K562 (cell line): ENCODE measurements around the gene LYVE1. TPM values are rescaled to one million over a fixed set of nuclear protein-coding genes. Genes with fewer than 3 reads are reported as not detected.

Experiments used
- ATAC-seq: fragments of 200-7000 bp; cut with Tn5 transposase; 3 replicates; pipeline ENCODE4 v1.9.1; 2020; ENCODE audit warnings: moderate library complexity
- BruUV-seq: library from RNA; stranded (reverse); fragments of 400-500 nt; replicated peaks from 2 replicates; lab custom pipeline; 2021; lab: Mats Ljungman, UMichigan
- CTCF ChIA-PET: fragments of 300-600 bp; formaldehyde crosslinking; extraction: SDS; loops from one replicate; lab custom pipeline; 2021; ENCODE audit warnings: low intra/inter-chr PET ratio; lab: Yijun Ruan, JAX
- POLR2A ChIA-PET: fragments of 300-600, 350-650 bp; sonication (Branson Sonifier 250); formaldehyde crosslinking; extraction: SDS; loops from one replicate; lab custom pipeline; 2021; ENCODE audit warnings: antibody characterized with exemption, inconsistent platforms; lab: Yijun Ruan, JAX
- DNase-seq, 4 experiments: peaks; one replicate each; pipeline versions ENCODE4 v3.0.0 to v3.0.0-alpha.2; 2011 to 2018; ENCODE audit warnings: low spot score in 3 of 4, mixed read lengths in 3 of 4; ENCODE audit errors: extremely low read depth in 1 of 4
- FAIRE-seq: peaks from 2 replicates; lab custom pipeline; 2011; peaks lifted over from hg19 to GRCh38; lab: Jason Lieb, UNC
- H2AFZ ChIP-seq: 2 replicates; pipeline ENCODE4 v1.6.0; 2011; ENCODE audit warnings: low read depth, low read length, control low read depth, inconsistent platforms
- H3K27ac ChIP-seq: fragments of 200-600 bp; 3 replicates; pipeline ENCODE4 v1.8.0; 2011; ENCODE audit warnings: low read depth, mild to moderate bottlenecking, control low read depth, inconsistent platforms, low read length, moderate library complexity, mixed read lengths; ENCODE audit errors: extremely low read depth
- H3K27me3 ChIP-seq, 2 experiments: fragments of 300-600 bp in 1 of 2; 2 replicates in 1 of 2; 3 replicates in 1 of 2; pipeline versions ENCODE4 v1.6.0 to v1.8.0; 2011; ENCODE audit warnings: inconsistent platforms in 2 of 2, low read length in 2 of 2, mild to moderate bottlenecking in 1 of 2, mixed read lengths in 1 of 2, moderate library complexity in 1 of 2; ENCODE audit not compliant: control insufficient read depth in 2 of 2, insufficient read depth in 2 of 2
- H3K36me3 ChIP-seq: fragments of 300-600 bp; 3 replicates; pipeline ENCODE4 v1.8.0; 2011; ENCODE audit warnings: mild to moderate bottlenecking, low read length, inconsistent platforms; ENCODE audit not compliant: control insufficient read depth, insufficient read depth
- H3K4me1 ChIP-seq, 2 experiments: fragments of 200-600 bp in 1 of 2; replicated peaks in 1 of 2; 2 replicates in 1 of 2; 3 replicates in 1 of 2; pipeline versions ENCODE4 v1.5.1 to v1.8.0; 2011; ENCODE audit warnings: inconsistent platforms in 2 of 2, low read length in 2 of 2, mild to moderate bottlenecking in 1 of 2, mixed read lengths in 1 of 2, moderate library complexity in 1 of 2; ENCODE audit not compliant: control insufficient read depth in 2 of 2, insufficient read depth in 2 of 2
- H3K4me2 ChIP-seq: 2 replicates; pipeline ENCODE4 v1.6.1; 2011; ENCODE audit warnings: low read length, control low read depth, inconsistent platforms, mixed read lengths; ENCODE audit not compliant: insufficient read depth
- H3K4me3 ChIP-seq: fragments of 200-600 bp; sonication (generic), shearing (Covaris generic); 2 replicates; pipeline ENCODE4 v1.5.1; 2016; ENCODE audit warnings: control low read depth, inconsistent platforms
- H3K79me2 ChIP-seq: fragments of 200-600 bp; 3 replicates; pipeline ENCODE4 v1.8.0; 2011; ENCODE audit warnings: low read length, inconsistent platforms; ENCODE audit not compliant: control insufficient read depth, insufficient read depth
- H3K9ac ChIP-seq, 2 experiments: 2 replicates each; pipeline versions ENCODE4 v1.6.0 to v1.6.1; 2011; ENCODE audit warnings: low read depth in 2 of 2, low read length in 2 of 2, control low read depth in 1 of 2, inconsistent platforms in 1 of 2, mild to moderate bottlenecking in 1 of 2, mixed read lengths in 1 of 2; ENCODE audit not compliant: insufficient read depth in 1 of 2
- H3K9me1 ChIP-seq: one replicate; pipeline ENCODE4 v1.6.0; 2011; ENCODE audit warnings: inconsistent platforms, mild to moderate bottlenecking, low read length, moderate library complexity; ENCODE audit not compliant: control insufficient read depth, insufficient read depth
- H3K9me3 ChIP-seq: replicated peaks from 2 replicates; pipeline ENCODE4 v1.5.1; 2011; ENCODE audit warnings: low read depth, low read length, inconsistent platforms; ENCODE audit not compliant: control insufficient read depth, insufficient read depth
- H4K20me1 ChIP-seq: replicated peaks from 2 replicates; pipeline ENCODE4 v1.6.1; 2011; ENCODE audit warnings: low read length, inconsistent platforms, mixed read lengths; ENCODE audit not compliant: control insufficient read depth, insufficient read depth
- ARID1B ChIP-seq: fragments of 450-650 bp; IDR thresholded peaks from 2 replicates; pipeline ENCODE4 v1.6.1; 2016; ENCODE audit warnings: antibody characterized with exemption, mild to moderate bottlenecking, inconsistent platforms
- FOSL1 ChIP-seq: fragments of 200-800 bp; sonication (Bioruptor generic); conservative IDR thresholded peaks from 2 replicates; pipeline ENCODE4 v1.6.1; 2016; ENCODE audit warnings: missing genetic modification characterization, missing compliant biosample characterization
- GTF3C2 ChIP-seq: IDR thresholded peaks from 3 replicates; pipeline ENCODE4 v1.6.1; 2011; ENCODE audit warnings: borderline replicate concordance, mild to moderate bottlenecking, moderate library complexity; ENCODE audit not compliant: insufficient read length; ENCODE audit errors: extremely low read depth
- ILF3 ChIP-seq: fragments of 450-650 bp; IDR thresholded peaks from 2 replicates; pipeline ENCODE4 v1.6.1; 2018; ENCODE audit warnings: antibody characterized with exemption, mild to moderate bottlenecking, moderate library complexity, borderline replicate concordance
- JUND ChIP-seq, 2 experiments: IDR thresholded peaks; 2 replicates in 1 of 2; 3 replicates in 1 of 2; pipeline ENCODE4 v1.6.1; 2011; ENCODE audit warnings: borderline replicate concordance in 2 of 2, low read depth in 2 of 2, low read length in 2 of 2, improper control_type of control experiment in 1 of 2, missing biosample characterization in 1 of 2, missing genetic modification characterization in 1 of 2, missing genetic modification reagents in 1 of 2
- LCOR ChIP-seq: sonication (generic); formaldehyde crosslinking; IDR thresholded peaks from 2 replicates; pipeline ENCODE4 v1.8.0; 2022; ENCODE audit warnings: mild to moderate bottlenecking, missing genetic modification reagents
- MYNN ChIP-seq, 2 experiments: sonication (generic); formaldehyde crosslinking in 1 of 2; IDR thresholded peaks; 2 replicates each; pipeline versions ENCODE4 v1.5.0 to v1.6.1; 2016 to 2020; ENCODE audit warnings: antibody characterized with exemption in 1 of 2, missing genetic modification reagents in 1 of 2
- NR2C2 ChIP-seq, 2 experiments: fragments of 200-800 bp in 1 of 2; sonication (Bioruptor generic) in 1 of 2; sonication (generic) in 1 of 2; formaldehyde crosslinking in 1 of 2; IDR thresholded peaks; 2 replicates each; pipeline versions ENCODE4 v1.6.1 to v1.8.0; 2016 to 2022; ENCODE audit warnings: mild to moderate bottlenecking in 1 of 2, missing compliant biosample characterization in 1 of 2, missing genetic modification characterization in 1 of 2, missing genetic modification reagents in 1 of 2
- SAP30 ChIP-seq: fragments of 200-600 bp; sonication (generic); IDR thresholded peaks from 2 replicates; pipeline ENCODE4 v1.6.1; 2012; ENCODE audit warnings: borderline replicate concordance, low read depth, mild to moderate bottlenecking, moderate library complexity, low read length, control low read depth, inconsistent platforms; ENCODE audit not compliant: insufficient read depth, poor library complexity, severe bottlenecking
- SLC30A9 ChIP-seq: fragments of 250-450 bp; sonication (Bioruptor Pico); IDR thresholded peaks from 2 replicates; pipeline ENCODE4 v1.8.0; 2022; ENCODE audit warnings: mild to moderate bottlenecking, moderate library complexity
- STAT5A ChIP-seq: IDR thresholded peaks from 2 replicates; pipeline ENCODE4 v1.6.1; 2012; ENCODE audit warnings: low read length, inconsistent platforms, borderline replicate concordance
- TRIM24 ChIP-seq, 2 experiments: fragments of 450-650 bp; IDR thresholded peaks; 2 replicates each; pipeline ENCODE4 v1.6.1; 2016
- ZMIZ1 ChIP-seq, 2 experiments: fragments of 150-350 bp in 1 of 2; IDR thresholded peaks; 2 replicates each; pipeline ENCODE4 v1.6.1; 2012 to 2016; ENCODE audit warnings: low read depth in 2 of 2, low read length in 2 of 2, mild to moderate bottlenecking in 1 of 2, moderate library complexity in 1 of 2
- WGBS: fragments of 100-300 bp; shearing (Covaris generic); methylation state at CpG from one replicate; pipeline ENCODE4 v1.1.6; 2016; ENCODE audit warnings: low coverage, mixed read lengths; ENCODE audit not compliant: insufficient coverage; ENCODE audit errors: missing lambda C conversion rate; 5-methylcytosine and 5-hydroxymethylcytosine counted together
- in situ Hi-C: fragments of 300-500 bp; cut with MboI; formaldehyde crosslinking; loops from 4 replicates; pipeline ENCODE4 v1.15.0; 2018; ENCODE audit warnings: inconsistent platforms, mixed read lengths
- intact Hi-C: fragments of 100-400 bp; cut with micrococcal nuclease; formaldehyde crosslinking; loops from 2 replicates; pipeline ENCODE4 v1.14.2; 2022
- polyA plus RNA-seq, 8 experiments: library from polyadenylated mRNA; depleted of rRNA in 4 of 8; stranded (reverse) in 5 of 8; unstranded in 3 of 8; fragments of >200 nt; fragmentation: Nextera tagmentation in 2 of 8; fragmentation: Illumina TruSeq in 1 of 8; extraction: Ambion mirVana in 2 of 8; extraction: Trizol in 1 of 8; gene quantifications; 2 replicates each; pipeline versions ENCODE4 v1.2.1 to v1.2.3, GENCODE V29; 2011 to 2014; ENCODE audit warnings: inconsistent platforms in 1 of 8, missing spikeins in 1 of 8
- total RNA-seq, 7 experiments: library from RNA; depleted of rRNA in 6 of 7; stranded (reverse); fragments of >200 nt in 6 of 7; fragmentation: Illumina TruSeq in 2 of 7; extraction: Trizol in 2 of 7; gene quantifications; 2 replicates each; pipeline versions ENCODE4 v1.2.1 to v1.2.3, GENCODE V29; 2011 to 2021; ENCODE audit warnings: low replicate concordance in 1 of 7

LYVE1 gene
- total and polyA plus RNA-seq, 9 of the 15 experiments (the other 6 are each of a cell fraction or from before 2014, with no cell fraction given): 0.06 to 1.1 (median 0.14) TPM; not detected in 1

GRCh38 chr11:10550503-10551289 lies 17.8 kb downstream of the LYVE1 start:
- POLR2A ChIA-PET: interaction anchor here (1.3 kb wide), 1 partner anchor 15 kb away, joined by 3 read pairs; no protein-coding TSS in a partner anchor
- no peak overlapping the region for H3K27ac ChIP-seq
- intact Hi-C loops (no loop called here), in situ Hi-C loops (no loop called here)
- no peaks in the 10 kb centered on the region for H3K9me3 ChIP-seq
- no peaks in the 10 kb centered on the region for H3K27me3 ChIP-seq
- DNase-seq: no peak
- no peak overlapping the region for H3K9ac ChIP-seq
- H3K36me3 ChIP-seq: no peaks in the 10 kb centered on the region
- no peaks in the 10 kb centered on the region for H3K9me1 ChIP-seq
- H3K4me3 ChIP-seq: no peak overlapping the region
- CTCF ChIA-PET: no interaction called here
- H3K4me2 ChIP-seq: no peak overlapping the region
- no peaks in the 10 kb centered on the region for H3K79me2 ChIP-seq
- no peaks in the 10 kb centered on the region; a peak in 1 of 5 replicates for H3K4me1 ChIP-seq
- BruUV-seq: no TSS peak
- no peak for FAIRE-seq
- no peak for ATAC-seq
- no peaks in the 10 kb centered on the region for H4K20me1 ChIP-seq
- 32% methylated on average over 3 of the region's 3 CpGs for WGBS
- H2AFZ ChIP-seq: no peak overlapping the region; the same call in 1 of the 2 replicates
- TF ChIP-seq LCOR (CRISPR knock-in tag) (no peak), ILF3 (no peak), SLC30A9 (no peak), GTF3C2 (no peak), TRIM24 (IDR thresholded peaks at IDR 0.05) (no peak), NR2C2 (CRISPR knock-in tag; IDR thresholded peaks at IDR 0.05) (no peak), NR2C2 (tag; IDR thresholded peaks at IDR 0.05) (0 out of 2 replicates have a peak, but pooled peaks have one; percentile 36), FOSL1 (peak; percentile 94), ZMIZ1 (IDR thresholded peaks at IDR 0.05; ENCODE audit: low read depth in 2 of 2, low read length in 2 of 2) (no peak), JUND (IDR thresholded peaks at IDR 0.05; ENCODE audit: borderline replicate concordance, low read depth, low read length) (0 out of 2 replicates have a peak, but pooled peaks have one; percentile 34), JUND (tag; IDR thresholded peaks at IDR 0.05; ENCODE audit: borderline replicate concordance, low read depth, low read length) (no peak), ARID1B (peak; percentile 17; the same call in 1 of the 2 replicates), MYNN (IDR thresholded peaks at IDR 0.05) (no peak), MYNN (CRISPR knock-in tag; IDR thresholded peaks at IDR 0.05) (no peak), SAP30 (no peak), STAT5A (no peak)
